Keratinocyte (primary cell): Measurements from ENCODE around the gene SLC36A2. TPM values are rescaled to one million over a fixed set of nuclear protein-coding genes. Genes with fewer than 3 reads are reported as not detected.

ENCODE experiments used
- DNase-seq: peaks from one replicate; pipeline ENCODE4 v3.0.0-alpha.2; 2011; ENCODE audit warnings: low read depth, missing footprints, low spot score
- FAIRE-seq: peaks from 2 replicates; lab custom pipeline; 2011; peaks lifted over from hg19 to GRCh38; lab: Jason Lieb, UNC
- H2AFZ ChIP-seq: 2 replicates; pipeline ENCODE4 v1.6.0; 2012; ENCODE audit warnings: low read length, control low read depth, inconsistent platforms; ENCODE audit not compliant: control insufficient read depth
- H3K27ac ChIP-seq: 2 replicates; pipeline ENCODE4 v1.5.1; 2011; ENCODE audit warnings: low read length; ENCODE audit not compliant: control insufficient read depth, insufficient read depth
- H3K27me3 ChIP-seq: 3 replicates; pipeline ENCODE4 v1.6.0; 2011; ENCODE audit warnings: low read length; ENCODE audit not compliant: control insufficient read depth, insufficient read depth; ENCODE audit errors: extremely low read depth
- H3K36me3 ChIP-seq, 2 experiments: 2 replicates in 1 of 2; 3 replicates in 1 of 2; pipeline ENCODE4 v1.5.1; 2011; ENCODE audit warnings: low read length in 2 of 2, mild to moderate bottlenecking in 1 of 2; ENCODE audit not compliant: control insufficient read depth in 2 of 2, insufficient read depth in 2 of 2; ENCODE audit errors: extremely low read depth in 1 of 2
- H3K4me1 ChIP-seq: 3 replicates; pipeline ENCODE4 v1.5.1; 2011; ENCODE audit warnings: low read length; ENCODE audit not compliant: control insufficient read depth, insufficient read depth; ENCODE audit errors: extremely low read depth
- H3K4me2 ChIP-seq: 3 replicates; pipeline ENCODE4 v1.6.0; 2011; ENCODE audit warnings: low read depth, low read length; ENCODE audit not compliant: control insufficient read depth, insufficient read depth; ENCODE audit errors: extremely low read depth
- H3K4me3 ChIP-seq, 3 experiments: fragments of 200-600 bp in 1 of 3; sonication (generic) in 1 of 3; 2 replicates in 2 of 3; 3 replicates in 1 of 3; pipeline ENCODE4 v1.5.1; 2011 to 2016; ENCODE audit warnings: low read length in 3 of 3, mild to moderate bottlenecking in 3 of 3, control low read depth in 2 of 3, inconsistent platforms in 1 of 3, low read depth in 1 of 3, mixed read lengths in 1 of 3, mixed run types in 1 of 3, moderate library complexity in 1 of 3; ENCODE audit not compliant: control insufficient read depth in 2 of 3, insufficient read depth in 2 of 3; ENCODE audit errors: extremely low read depth in 1 of 3
- H3K79me2 ChIP-seq: 2 replicates; pipeline ENCODE4 v1.6.0; 2012; ENCODE audit warnings: low read length; ENCODE audit not compliant: control insufficient read depth, insufficient read depth
- H3K9ac ChIP-seq: 3 replicates; pipeline ENCODE4 v1.6.0; 2011; ENCODE audit warnings: low read length; ENCODE audit not compliant: control insufficient read depth, insufficient read depth; ENCODE audit errors: extremely low read depth
- H3K9me1 ChIP-seq: 3 replicates; pipeline ENCODE4 v1.6.0; 2011; ENCODE audit warnings: low read length; ENCODE audit not compliant: control insufficient read depth, insufficient read depth; ENCODE audit errors: extremely low read depth
- H3K9me3 ChIP-seq: 2 replicates; pipeline ENCODE4 v1.5.1; 2012; ENCODE audit warnings: low read depth, low read length; ENCODE audit not compliant: control insufficient read depth
- H4K20me1 ChIP-seq: 3 replicates; pipeline ENCODE4 v1.6.0; 2011; ENCODE audit warnings: low read length; ENCODE audit not compliant: control insufficient read depth, insufficient read depth; ENCODE audit errors: extremely low read depth
- CTCF ChIP-seq, 3 experiments: IDR thresholded peaks in 1 of 3; conservative IDR thresholded peaks in 1 of 3; optimal IDR thresholded peaks in 1 of 3; 2 replicates in 2 of 3; 3 replicates in 1 of 3; pipeline versions ENCODE3 to v1.5.1; 2011; ENCODE audit warnings: low read length in 3 of 3, mild to moderate bottlenecking in 3 of 3, moderate library complexity in 2 of 3, control low read depth in 1 of 3, inconsistent platforms in 1 of 3; ENCODE audit not compliant: insufficient read depth in 2 of 3; ENCODE audit errors: extremely low read depth in 1 of 3
- EZH2 ChIP-seq: IDR thresholded peaks from one replicate; pipeline ENCODE4 v1.6.1; 2012; ENCODE audit warnings: inconsistent platforms, mild to moderate bottlenecking, low read length, moderate library complexity
- dilution Hi-C: fragments of 300-500 bp; cut with MboI; formaldehyde crosslinking; loops from one replicate; pipeline ENCODE4 v1.7.0; 2020; ENCODE audit warnings: low sequenced_read_pairs; ENCODE audit not compliant: extremely low pct_ligation_motif_present
- polyA plus RNA-seq, 5 experiments: library from polyadenylated mRNA; depleted of rRNA in 3 of 5; stranded (reverse) in 3 of 5; stranded (forward) in 1 of 5; unstranded in 1 of 5; fragments of >200 nt; gene quantifications; 1 replicate in 1 of 5; 2 replicates in 3 of 5; 3 replicates in 1 of 5; pipeline versions ENCODE4 v1.2.1 to v1.2.3, GENCODE V29; 2011 to 2012; ENCODE audit warnings: missing spikeins in 2 of 5, low read depth in 1 of 5, low replicate concordance in 1 of 5

SLC36A2 gene
- polyA plus RNA-seq, 1 donor (not counting 4 experiments of a cell fraction or from before 2014, with no cell fraction given): not detected

DNA sequence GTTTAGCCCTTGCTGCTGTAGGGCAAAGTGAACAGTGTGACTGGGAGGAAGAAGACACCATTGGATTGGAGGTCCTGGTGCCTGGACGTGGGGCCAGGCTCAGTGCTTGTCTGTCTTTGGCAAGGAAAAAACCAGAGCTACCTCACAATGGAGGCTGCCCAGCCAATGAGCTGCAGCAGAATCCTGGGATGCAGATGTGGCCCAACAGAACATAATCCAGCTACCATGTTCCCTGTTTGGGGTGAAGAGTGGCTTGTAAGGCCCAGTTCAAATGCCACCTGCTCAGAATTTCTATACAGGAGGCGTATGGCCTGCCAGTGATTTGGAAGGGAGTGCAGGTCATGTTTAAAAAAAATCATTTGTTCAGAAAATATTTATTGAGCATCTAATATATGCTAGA, 43.7 kb downstream of the SLC36A2 start, which contains the start of gene SLC36A3:
Gene SLC36A3, minus strand, starts transcription at position 101 of the 400 bp plus-strand sequence. CDS start 412 bp downstream, outside the sequence.
- no peak within 1 kb of the TSS for H2AFZ ChIP-seq
- TF ChIP-seq EZH2 (no peak), CTCF (optimal IDR thresholded peaks at IDR 0.05 in 1 of 3, IDR thresholded peaks at IDR 0.05 in 1 of 3, conservative IDR thresholded peaks at IDR 0.05 in 1 of 3; ENCODE audit: extremely low read depth in 1 of 3, insufficient read depth in 2 of 3, low read length in 3 of 3) (no peak)
- no peak within 1 kb of the TSS for H3K27ac ChIP-seq
- peaks cover 2% of the 10 kb centered on the region for H3K4me1 ChIP-seq
- H3K79me2 ChIP-seq: no peaks in the 10 kb centered on the region
- FAIRE-seq (no peak), DNase-seq (no peak)
- peaks cover 5% of the 10 kb centered on the region for H3K27me3 ChIP-seq
- H3K4me2 ChIP-seq: no peak within 1 kb of the TSS
- H3K9ac ChIP-seq: no peak within 1 kb of the TSS
- dilution Hi-C loops: no loop called here
- no peaks in the 10 kb centered on the region for H3K9me3 ChIP-seq
- H3K36me3 ChIP-seq: no peaks in the 10 kb centered on the region
- H3K4me3 ChIP-seq: no peak within 1 kb of the TSS
- no peaks in the 10 kb centered on the region for H3K9me1 ChIP-seq
- H4K20me1 ChIP-seq: no peaks in the 10 kb centered on the region

GRCh38 chr5:151298063-151298855, 49.1 kb downstream of the SLC36A2 start:
- Histone ChIP-seq H3K36me3 (no peaks in the 10 kb centered on the region), H3K4me1 (peaks cover 18% of the 10 kb centered on the region), H3K27me3 (peaks cover under 1% of the 10 kb centered on the region), H3K4me2 (no peak overlapping the region), H3K9ac (no peak overlapping the region), H3K9me3 (no peaks in the 10 kb centered on the region), H3K9me1 (no peaks in the 10 kb centered on the region), H3K79me2 (no peaks in the 10 kb centered on the region), H2AFZ (no peak overlapping the region), H3K27ac (no peak overlapping the region), H4K20me1 (no peaks in the 10 kb centered on the region), H3K4me3 (no peak overlapping the region)
- DNase-seq: no peak
- peak; percentile 44 for FAIRE-seq
- no peak for TF ChIP-seq EZH2
- TF ChIP-seq CTCF (optimal IDR thresholded peaks at IDR 0.05 in 1 of 3, IDR thresholded peaks at IDR 0.05 in 1 of 3, conservative IDR thresholded peaks at IDR 0.05 in 1 of 3; ENCODE audit: extremely low read depth in 1 of 3, insufficient read depth in 2 of 3, low read length in 3 of 3): peak; percentile 61 to 77 (median 62)
- dilution Hi-C loops: no loop called here
